Measurements from ENCODE around the gene SCUBE1. TPM values are rescaled to one million over a fixed set of nuclear protein-coding genes. Genes with fewer than 3 reads are reported as not detected.

The SCUBE1 gene
- total RNA-seq, 1 experiment from 2014 or later, result 3.9 TPM

DNA sequence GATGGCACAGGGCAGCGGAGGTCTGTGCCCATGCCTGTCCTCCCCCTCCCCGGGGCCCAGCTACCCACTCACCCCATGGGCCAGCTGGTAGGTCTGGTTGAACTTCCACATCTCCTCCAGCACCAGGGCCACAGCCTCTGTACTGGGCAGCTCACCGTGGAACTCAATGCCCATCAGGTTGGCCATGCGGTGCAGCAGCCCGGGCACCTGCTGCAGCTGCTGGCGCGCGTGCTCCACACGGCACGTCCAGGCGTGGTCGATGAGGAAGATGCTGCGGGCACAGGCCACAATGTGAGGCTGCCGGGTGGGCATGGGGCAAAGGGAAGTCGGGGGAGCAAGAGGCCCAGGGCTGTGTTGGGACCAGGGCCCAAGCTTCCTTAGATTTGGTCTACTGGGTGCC, 162.5 kb downstream of the SCUBE1 start:
- Histone ChIP-seq H3K27ac (ENCODE audit: low read depth, low read length) (no peak overlapping the region), H3K4me3 (replicated peaks in 1 of 2; ENCODE audit: low read depth in 1 of 2, low read length in 2 of 2) (no peak overlapping the region), H2AFZ (ENCODE audit: low read depth, low read length, poor library complexity, severe bottlenecking) (no peak overlapping the region), H3K4me1 (ENCODE audit: control insufficient read depth in 1 of 2, insufficient read depth in 2 of 2, low read length in 2 of 2) (peaks cover 6 to 19% of the 10 kb centered on the region in 2 experiments; a peak in 2 of 4 replicates), H3K79me2 (ENCODE audit: insufficient read depth, low read length) (peaks cover 48% of the 10 kb centered on the region), H4K20me1 (ENCODE audit: insufficient read depth) (no peaks in the 10 kb centered on the region), H3K36me3 (ENCODE audit: control insufficient read depth in 1 of 2, insufficient read depth in 2 of 2, low read length in 2 of 2) (peaks cover 21 to 59% of the 10 kb centered on the region in 2 experiments), H3K9ac (ENCODE audit: low read length) (no peak overlapping the region), H3K9me2 (ENCODE audit: insufficient read depth) (no peaks in the 10 kb centered on the region), H3K9me3 (ENCODE audit: control insufficient read depth in 1 of 2, insufficient read depth in 1 of 2, low read depth in 1 of 2, low read length in 2 of 2) (no peaks in the 10 kb centered on the region), H3K4me2 (ENCODE audit: low read length) (no peak overlapping the region), H3K27me3 (ENCODE audit: insufficient read depth, low read length) (no peaks in the 10 kb centered on the region)
- ChIA-PET RAD21 (ENCODE audit: low non-redundant PET in 1 of 2, low total read pairs in 2 of 2, uncharacterized antibody in 2 of 2, unreplicated experiment in 2 of 2) (no interaction called here), POLR2A (no interaction called here), CTCF (no interaction called here)
- ATAC-seq (no peak), DNase-seq (ENCODE audit: low read depth, low spot score) (no peak)
- intact Hi-C loops (cut with micrococcal nuclease), result no loop called here
- TF ChIP-seq, protein P1, sequence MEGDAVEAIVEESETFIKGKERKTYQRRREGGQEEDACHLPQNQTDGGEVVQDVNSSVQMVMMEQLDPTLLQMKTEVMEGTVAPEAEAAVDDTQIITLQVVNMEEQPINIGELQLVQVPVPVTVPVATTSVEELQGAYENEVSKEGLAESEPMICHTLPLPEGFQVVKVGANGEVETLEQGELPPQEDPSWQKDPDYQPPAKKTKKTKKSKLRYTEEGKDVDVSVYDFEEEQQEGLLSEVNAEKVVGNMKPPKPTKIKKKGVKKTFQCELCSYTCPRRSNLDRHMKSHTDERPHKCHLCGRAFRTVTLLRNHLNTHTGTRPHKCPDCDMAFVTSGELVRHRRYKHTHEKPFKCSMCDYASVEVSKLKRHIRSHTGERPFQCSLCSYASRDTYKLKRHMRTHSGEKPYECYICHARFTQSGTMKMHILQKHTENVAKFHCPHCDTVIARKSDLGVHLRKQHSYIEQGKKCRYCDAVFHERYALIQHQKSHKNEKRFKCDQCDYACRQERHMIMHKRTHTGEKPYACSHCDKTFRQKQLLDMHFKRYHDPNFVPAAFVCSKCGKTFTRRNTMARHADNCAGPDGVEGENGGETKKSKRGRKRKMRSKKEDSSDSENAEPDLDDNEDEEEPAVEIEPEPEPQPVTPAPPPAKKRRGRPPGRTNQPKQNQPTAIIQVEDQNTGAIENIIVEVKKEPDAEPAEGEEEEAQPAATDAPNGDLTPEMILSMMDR (IDR thresholded peaks at IDR 0.05 in 2 of 3, conservative IDR thresholded peaks at IDR 0.05 in 1 of 3; ENCODE audit: borderline replicate concordance in 1 of 3, insufficient read depth in 1 of 3, low read depth in 2 of 3, low read length in 2 of 3), result no peak
- TF ChIP-seq FOSL1 (IDR thresholded peaks at IDR 0.05; ENCODE audit: low read depth) (no peak), JUND (IDR thresholded peaks at IDR 0.05) (no peak), ATF3 (IDR thresholded peaks at IDR 0.05) (no peak)
- TF ChIP-seq, protein P2, sequence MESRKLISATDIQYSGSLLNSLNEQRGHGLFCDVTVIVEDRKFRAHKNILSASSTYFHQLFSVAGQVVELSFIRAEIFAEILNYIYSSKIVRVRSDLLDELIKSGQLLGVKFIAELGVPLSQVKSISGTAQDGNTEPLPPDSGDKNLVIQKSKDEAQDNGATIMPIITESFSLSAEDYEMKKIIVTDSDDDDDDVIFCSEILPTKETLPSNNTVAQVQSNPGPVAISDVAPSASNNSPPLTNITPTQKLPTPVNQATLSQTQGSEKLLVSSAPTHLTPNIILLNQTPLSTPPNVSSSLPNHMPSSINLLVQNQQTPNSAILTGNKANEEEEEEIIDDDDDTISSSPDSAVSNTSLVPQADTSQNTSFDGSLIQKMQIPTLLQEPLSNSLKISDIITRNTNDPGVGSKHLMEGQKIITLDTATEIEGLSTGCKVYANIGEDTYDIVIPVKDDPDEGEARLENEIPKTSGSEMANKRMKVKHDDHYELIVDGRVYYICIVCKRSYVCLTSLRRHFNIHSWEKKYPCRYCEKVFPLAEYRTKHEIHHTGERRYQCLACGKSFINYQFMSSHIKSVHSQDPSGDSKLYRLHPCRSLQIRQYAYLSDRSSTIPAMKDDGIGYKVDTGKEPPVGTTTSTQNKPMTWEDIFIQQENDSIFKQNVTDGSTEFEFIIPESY (IDR thresholded peaks at IDR 0.05; ENCODE audit: extremely low read depth, insufficient replicate concordance, low read length), result no peak
- BruUV-seq (replicated peaks), result no TSS peak

- intact Hi-C loops (cut with micrococcal nuclease), result no loop called here
- Histone ChIP-seq H4K20me1 (ENCODE audit: insufficient read depth) (no peaks in the 10 kb centered on the region), H3K9me2 (ENCODE audit: insufficient read depth) (no peaks in the 10 kb centered on the region), H3K27ac (ENCODE audit: low read depth, low read length) (no peak overlapping the region), H3K36me3 (ENCODE audit: control insufficient read depth in 1 of 2, insufficient read depth in 2 of 2, low read length in 2 of 2) (peaks cover 23 to 64% of the 10 kb centered on the region in 2 experiments), H3K4me1 (ENCODE audit: control insufficient read depth in 1 of 2, insufficient read depth in 2 of 2, low read length in 2 of 2) (peaks cover 6 to 13% of the 10 kb centered on the region in 2 experiments; a peak in 2 of 4 replicates), H3K27me3 (ENCODE audit: insufficient read depth, low read length) (no peaks in the 10 kb centered on the region), H3K4me3 (replicated peaks in 1 of 2; ENCODE audit: low read depth in 1 of 2, low read length in 2 of 2) (no peak overlapping the region), H2AFZ (ENCODE audit: low read depth, low read length, poor library complexity, severe bottlenecking) (no peak overlapping the region), H3K4me2 (ENCODE audit: low read length) (no peak overlapping the region), H3K79me2 (ENCODE audit: insufficient read depth, low read length) (peaks cover 41% of the 10 kb centered on the region), H3K9me3 (ENCODE audit: control insufficient read depth in 1 of 2, insufficient read depth in 1 of 2, low read depth in 1 of 2, low read length in 2 of 2) (no peaks in the 10 kb centered on the region), H3K9ac (ENCODE audit: low read length) (no peak overlapping the region)
- ChIA-PET RAD21 (ENCODE audit: low non-redundant PET in 1 of 2, low total read pairs in 2 of 2, uncharacterized antibody in 2 of 2, unreplicated experiment in 2 of 2) (no interaction called here), POLR2A (no interaction called here), CTCF (no interaction called here)
- BruUV-seq (replicated peaks), result no TSS peak
- DNase-seq (ENCODE audit: low read depth, low spot score) (no peak), ATAC-seq (no peak)
- TF ChIP-seq, protein P2 (IDR thresholded peaks at IDR 0.05; ENCODE audit: extremely low read depth, insufficient replicate concordance, low read length), result no peak
- TF ChIP-seq SRF (IDR thresholded peaks at IDR 0.05; ENCODE audit: low read depth) (no peak), SP1 (IDR thresholded peaks at IDR 0.05; ENCODE audit: low read depth) (no peak), FOSL1 (IDR thresholded peaks at IDR 0.05; ENCODE audit: low read depth) (no peak), RAD21 (IDR thresholded peaks at IDR 0.05; ENCODE audit: low read depth) (no peak), TCF7L2 (IDR thresholded peaks at IDR 0.05; ENCODE audit: borderline replicate concordance, extremely low read depth, insufficient read depth, insufficient read length) (no peak), POLR2A (IDR thresholded peaks at IDR 0.05; ENCODE audit: borderline replicate concordance, extremely low read depth, insufficient read depth, insufficient read length) (no peak), JUND (IDR thresholded peaks at IDR 0.05) (no peak)
- TF ChIP-seq, protein P1 (IDR thresholded peaks at IDR 0.05 in 2 of 3, conservative IDR thresholded peaks at IDR 0.05 in 1 of 3; ENCODE audit: borderline replicate concordance in 1 of 3, insufficient read depth in 1 of 3, low read depth in 2 of 3, low read length in 2 of 3), result no peak
Observed at GRCh38 chr22:43179911-43180195, 163.3 kb downstream of the SCUBE1 start.

Data from HCT116 (cell line).